GM23248 (cell line): ENCODE measurements around the gene BICRA.

ENCODE experiments used
- EZH2 ChIP-seq: fragments of 200-600 bp; sonication (generic); IDR thresholded peaks from 2 replicates; pipeline ENCODE4 v1.6.1; 2018; ENCODE audit warnings: antibody characterized with exemption, mild to moderate bottlenecking; ENCODE audit not compliant: insufficient read depth, poor library complexity, severe bottlenecking
- EZH2phosphoT487 ChIP-seq: fragments of 200-600 bp; sonication (generic); IDR thresholded peaks from 2 replicates; pipeline ENCODE4 v1.6.1; 2018; ENCODE audit warnings: antibody characterized with exemption, moderate library complexity, mild to moderate bottlenecking, low read depth; ENCODE audit not compliant: insufficient read depth

DNA sequence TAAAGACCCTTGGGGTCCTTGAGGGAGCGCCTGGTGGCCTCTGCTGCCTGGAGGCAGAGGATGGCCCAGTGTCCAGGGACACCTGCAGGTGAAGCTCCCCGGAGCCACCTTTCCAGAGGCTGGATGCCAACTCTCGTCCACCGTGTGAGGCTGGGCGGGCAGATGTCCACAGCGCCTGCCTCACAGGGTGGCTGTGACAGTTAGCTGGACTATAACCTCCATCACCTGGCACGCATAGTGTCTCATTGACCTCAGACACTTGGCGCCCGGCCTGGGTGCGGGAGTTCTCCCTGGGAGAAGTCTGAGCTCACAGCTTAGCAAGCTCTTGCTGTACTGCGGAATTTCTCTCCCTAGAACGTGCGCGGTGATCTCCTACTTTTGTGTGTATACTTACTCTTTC is 9.8 kb downstream of the BICRA start:
- TF ChIP-seq EZH2phosphoT487 (no peak), EZH2 (no peak)
